Ectodermal cell (in vitro differentiated cells): Measurements from ENCODE around the gene CHST11.
"Not testable (repeated sequence)": the region's sequence is repeated elsewhere in the genome, so short reads cannot be mapped to it uniquely, and the experiment has no call there.

Experiments
- H3K27ac ChIP-seq: 2 replicates; pipeline ENCODE4 v1.7.0; 2013; ENCODE audit warnings: mild to moderate bottlenecking, low read depth, low read length; ENCODE audit not compliant: insufficient read depth, poor library complexity, severe bottlenecking
- H3K27me3 ChIP-seq: 2 replicates; pipeline ENCODE4 v1.7.0; 2013; ENCODE audit warnings: mild to moderate bottlenecking, low read length; ENCODE audit not compliant: insufficient read depth, control insufficient read depth, poor library complexity, severe bottlenecking
- H3K36me3 ChIP-seq: one replicate; pipeline ENCODE4 v1.7.0; 2013; ENCODE audit warnings: low read length; ENCODE audit not compliant: control insufficient read depth, insufficient read depth
- H3K4me1 ChIP-seq: one replicate; pipeline ENCODE4 v1.7.0; 2013; ENCODE audit warnings: low read length; ENCODE audit not compliant: control insufficient read depth, insufficient read depth
- H3K4me3 ChIP-seq: 2 replicates; pipeline ENCODE4 v1.7.0; 2013; ENCODE audit warnings: low read depth, low read length, control low read depth; ENCODE audit not compliant: insufficient read depth
- H3K9me3 ChIP-seq: 2 replicates; pipeline ENCODE4 v1.7.0; 2013; ENCODE audit warnings: mild to moderate bottlenecking, low read length, moderate library complexity; ENCODE audit not compliant: control insufficient read depth
- WGBS, 2 experiments: methylation state at CpG; one replicate each; pipeline ENCODE4 v1.1.7; 2013; ENCODE audit warnings: missing lambda C conversion rate in 2 of 2; 5-methylcytosine and 5-hydroxymethylcytosine counted together

CHST11 gene

DNA sequence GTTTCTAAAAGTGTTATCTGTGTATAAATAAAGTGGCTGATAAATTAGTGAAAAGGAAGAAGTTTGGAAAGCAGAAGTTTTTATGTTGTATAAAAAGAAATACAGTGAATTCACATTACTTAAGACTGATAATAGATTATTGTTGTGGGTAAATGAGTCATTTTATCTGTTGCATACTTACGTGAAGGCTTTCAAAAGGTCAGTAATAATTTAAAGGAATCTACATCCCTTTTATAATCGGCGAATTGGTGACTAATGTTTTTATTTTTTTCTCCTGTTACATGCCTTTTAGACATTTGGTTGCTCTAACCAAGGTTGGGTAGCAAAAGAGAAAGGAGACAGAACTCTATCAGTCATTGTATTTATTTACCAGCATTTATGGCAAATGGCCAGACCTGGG, 345.5 kb downstream of the CHST11 start:
- WGBS, 2 experiments: 94 to 98% methylated on average over 3 of the region's 3 CpGs
- Histone ChIP-seq H3K9me3 (no peaks in the 10 kb centered on the region), H3K4me1 (no peaks in the 10 kb centered on the region), H3K27ac (no peak overlapping the region), H3K27me3 (no peaks in the 10 kb centered on the region), H3K36me3 (no peaks in the 10 kb centered on the region), H3K4me3 (no peak overlapping the region)

- 84 to 92% methylated on average over 3 to 4 of the region's 4 CpGs for WGBS, 2 experiments
- Histone ChIP-seq H3K4me3 (no peak overlapping the region), H3K36me3 (no peaks in the 10 kb centered on the region), H3K27ac (no peak overlapping the region), H3K9me3 (no peaks in the 10 kb centered on the region), H3K27me3 (no peaks in the 10 kb centered on the region), H3K4me1 (no peaks in the 10 kb centered on the region)
Observed at GRCh38 chr12:104805186-104805585, 348.4 kb downstream of the CHST11 start.

- not testable (repeated sequence) for H3K27ac ChIP-seq, H3K9me3 ChIP-seq, H3K27me3 ChIP-seq, H3K4me1 ChIP-seq, H3K4me3 ChIP-seq, H3K36me3 ChIP-seq
- 95 to 100% methylated on average over 1 to 2 of the region's 4 CpGs for WGBS, 2 experiments
Observed at GRCh38 chr12:104806194-104806593, 349.4 kb downstream of the CHST11 start.

DNA sequence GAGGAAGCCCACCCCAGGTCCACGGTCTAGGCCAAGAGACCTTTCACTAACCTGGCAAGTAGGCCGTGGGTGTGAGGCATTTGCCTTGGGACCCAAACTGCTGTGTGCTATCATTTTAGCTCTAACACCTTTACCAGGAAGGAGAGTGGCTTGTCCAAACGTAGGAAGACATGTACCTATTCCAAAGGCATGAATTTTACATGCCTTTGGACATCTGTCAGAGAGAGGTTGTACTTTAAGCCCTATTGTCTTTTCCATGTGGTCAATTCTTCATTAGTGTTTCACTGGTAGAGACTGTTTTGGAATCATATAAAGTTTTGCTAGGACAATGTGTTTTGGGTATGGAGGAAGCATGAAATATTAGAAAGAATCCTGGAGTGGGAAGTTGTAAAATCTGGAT, 352.5 kb downstream of the CHST11 start:
- WGBS, 2 experiments: 94 to 95% methylated on average over 3 of the region's 3 CpGs
- H3K9me3 ChIP-seq: no peaks in the 10 kb centered on the region
- H3K27ac ChIP-seq: no peak overlapping the region
- no peaks in the 10 kb centered on the region for H3K27me3 ChIP-seq
- no peaks in the 10 kb centered on the region for H3K4me1 ChIP-seq
- H3K4me3 ChIP-seq: no peak overlapping the region
- H3K36me3 ChIP-seq: no peaks in the 10 kb centered on the region

GRCh38 chr12:104809706-104810385, 353.1 kb downstream of the CHST11 start:
- H3K27ac ChIP-seq: no peak overlapping the region
- no peaks in the 10 kb centered on the region for H3K4me1 ChIP-seq
- 69 to 73% methylated on average over 4 of the region's 4 CpGs for WGBS, 2 experiments
- no peaks in the 10 kb centered on the region for H3K27me3 ChIP-seq
- H3K4me3 ChIP-seq: no peak overlapping the region
- H3K9me3 ChIP-seq: no peaks in the 10 kb centered on the region
- H3K36me3 ChIP-seq: no peaks in the 10 kb centered on the region
